IMR-90 (cell line): ENCODE measurements around the gene IPO13. TPM values are rescaled to one million over a fixed set of nuclear protein-coding genes. Genes with fewer than 3 reads are reported as not detected.

Experiments
- ATAC-seq: fragments of 200-7000 bp; cut with Tn5 transposase; 2 replicates; pipeline ENCODE4 v1.9.1; 2020; ENCODE audit warnings: low read depth, mild to moderate bottlenecking, moderate library complexity
- BruUV-seq: library from RNA; stranded (reverse); fragments of 400-500 nt; replicated peaks from 2 replicates; lab custom pipeline; 2021; lab: Mats Ljungman, UMichigan
- CTCF ChIA-PET: fragments of 300-600 bp; formaldehyde crosslinking; extraction: SDS; loops from one replicate; lab custom pipeline; 2021; ENCODE audit warnings: antibody characterized with exemption; lab: Yijun Ruan, JAX
- POLR2A ChIA-PET: fragments of 300-600 bp; sonication (Branson Sonifier 250); formaldehyde crosslinking; loops from one replicate; lab custom pipeline; 2022; ENCODE audit warnings: antibody characterized with exemption; ENCODE audit not compliant: unreplicated experiment; lab: Charles Lee
- DNase-seq: peaks from one replicate; pipeline ENCODE4 v3.0.0; 2013
- H2AFZ ChIP-seq: replicated peaks from 2 replicates; pipeline ENCODE3; 2013; ENCODE audit warnings: low read length, mild to moderate bottlenecking; ENCODE audit not compliant: poor library complexity
- H2AK5ac ChIP-seq: 2 replicates; pipeline ENCODE4 v1.6.1; 2013; ENCODE audit warnings: low read depth, low read length, inconsistent platforms
- H2AK9ac ChIP-seq: replicated peaks from 2 replicates; pipeline ENCODE3; 2013; ENCODE audit warnings: mild to moderate bottlenecking, low read depth, low read length, moderate library complexity; ENCODE audit not compliant: poor library complexity
- H2BK120ac ChIP-seq: 2 replicates; pipeline ENCODE4 v1.6.1; 2013; ENCODE audit warnings: low read depth, low read length, inconsistent platforms
- H2BK15ac ChIP-seq: 3 replicates; pipeline ENCODE4 v1.6.1; 2013; ENCODE audit warnings: low read depth, low read length, inconsistent platforms
- H2BK20ac ChIP-seq: 2 replicates; pipeline ENCODE4 v1.6.1; 2013; ENCODE audit warnings: low read depth, mild to moderate bottlenecking, inconsistent platforms, low read length, moderate library complexity
- H2BK5ac ChIP-seq: 2 replicates; pipeline ENCODE4 v1.6.1; 2013; ENCODE audit warnings: mild to moderate bottlenecking, low read depth, low read length, inconsistent platforms; ENCODE audit not compliant: poor library complexity, severe bottlenecking
- H3K14ac ChIP-seq: replicated peaks from 2 replicates; pipeline ENCODE4 v1.6.1; 2013; ENCODE audit warnings: low read depth, low read length, inconsistent platforms
- H3K18ac ChIP-seq: 2 replicates; pipeline ENCODE4 v1.6.1; 2013; ENCODE audit warnings: low read depth, low read length, control low read depth
- H3K23ac ChIP-seq: 2 replicates; pipeline ENCODE4 v1.6.1; 2013; ENCODE audit warnings: low read depth, low read length, inconsistent platforms
- H3K27ac ChIP-seq: 2 replicates; pipeline ENCODE4 v1.5.1; 2013; ENCODE audit warnings: mild to moderate bottlenecking, control low read depth, low read length; ENCODE audit not compliant: insufficient read depth
- H3K27me3 ChIP-seq: 2 replicates; pipeline ENCODE4 v1.6.1; 2013; ENCODE audit warnings: low read length; ENCODE audit not compliant: control insufficient read depth, insufficient read depth
- H3K36me3 ChIP-seq: 2 replicates; pipeline ENCODE4 v1.6.1; 2013; ENCODE audit warnings: low read length, mixed read lengths; ENCODE audit not compliant: control insufficient read depth, insufficient read depth
- H3K4ac ChIP-seq: 2 replicates; pipeline ENCODE4 v1.6.1; 2013; ENCODE audit warnings: low read depth, low read length, inconsistent platforms
- H3K4me1 ChIP-seq: 2 replicates; pipeline ENCODE4 v1.6.1; 2013; ENCODE audit warnings: low read length, mixed read lengths; ENCODE audit not compliant: control insufficient read depth, insufficient read depth
- H3K4me2 ChIP-seq: 2 replicates; pipeline ENCODE4 v1.6.1; 2013; ENCODE audit warnings: low read depth, mild to moderate bottlenecking, control low read depth, low read length, moderate library complexity
- H3K4me3 ChIP-seq: 2 replicates; pipeline ENCODE4 v1.5.1; 2013; ENCODE audit warnings: low read depth, mild to moderate bottlenecking, control low read depth, low read length, moderate library complexity; ENCODE audit not compliant: insufficient read depth
- H3K56ac ChIP-seq: 2 replicates; pipeline ENCODE4 v1.6.1; 2013; ENCODE audit warnings: low read length, inconsistent platforms; ENCODE audit not compliant: insufficient read depth; ENCODE audit errors: extremely low read depth
- H3K79me1 ChIP-seq, 2 experiments: 2 replicates each; pipeline ENCODE4 v1.6.1; 2013; ENCODE audit warnings: low read length in 2 of 2, inconsistent platforms in 1 of 2, low read depth in 1 of 2
- H3K9ac ChIP-seq: 2 replicates; pipeline ENCODE4 v1.6.1; 2013; ENCODE audit warnings: low read depth, low read length, control low read depth
- H3K9me1 ChIP-seq: 2 replicates; pipeline ENCODE4 v1.6.1; 2013; ENCODE audit warnings: low read length, inconsistent platforms; ENCODE audit not compliant: insufficient read depth
- H3K9me3 ChIP-seq: 2 replicates; pipeline ENCODE4 v1.6.1; 2013; ENCODE audit warnings: low read length; ENCODE audit not compliant: control insufficient read depth, insufficient read depth
- H4K20me1 ChIP-seq: 2 replicates; pipeline ENCODE4 v1.6.1; 2013; ENCODE audit warnings: low read length, inconsistent platforms; ENCODE audit not compliant: insufficient read depth
- H4K5ac ChIP-seq: 2 replicates; pipeline ENCODE4 v1.6.1; 2013; ENCODE audit warnings: mild to moderate bottlenecking, low read depth, low read length, control low read depth
- H4K8ac ChIP-seq, 2 experiments: 2 replicates each; pipeline ENCODE4 v1.6.1; 2013; ENCODE audit warnings: low read depth in 2 of 2, low read length in 2 of 2, control low read depth in 1 of 2, inconsistent platforms in 1 of 2
- H4K91ac ChIP-seq: 2 replicates; pipeline ENCODE4 v1.6.1; 2013; ENCODE audit warnings: low read depth, low read length, inconsistent platforms; ENCODE audit not compliant: insufficient read depth
- FOS ChIP-seq: fragments of 150-350 bp; IDR thresholded peaks from 2 replicates; pipeline ENCODE4 v1.6.1; 2016; ENCODE audit warnings: low read depth, low read length
- MAFK ChIP-seq: IDR thresholded peaks from 2 replicates; pipeline ENCODE4 v1.6.1; 2012; ENCODE audit warnings: low read depth, low read length, improper control_type of control experiment
- RAD21 ChIP-seq: IDR thresholded peaks from 2 replicates; pipeline ENCODE4 v1.6.1; 2012; ENCODE audit warnings: low read length, improper control_type of control experiment
- RCOR1 ChIP-seq: IDR thresholded peaks from 2 replicates; pipeline ENCODE4 v1.6.1; 2012; ENCODE audit warnings: mild to moderate bottlenecking, low read length, improper control_type of control experiment; ENCODE audit not compliant: insufficient replicate concordance
- RFX5 ChIP-seq: IDR thresholded peaks from 2 replicates; pipeline ENCODE4 v1.8.0; 2012; ENCODE audit warnings: low read depth, mild to moderate bottlenecking, low read length, moderate library complexity
- WGBS, 2 experiments: methylation state at CpG; one replicate each; pipeline versions ENCODE4 v1.1.5 to v1.1.7; 2013; ENCODE audit warnings: missing lambda C conversion rate in 2 of 2; ENCODE audit not compliant: insufficient read length in 1 of 2; ENCODE audit errors: extremely low coverage in 2 of 2; 5-methylcytosine and 5-hydroxymethylcytosine counted together
- dilution Hi-C: fragments of 300-500 bp; cut with HindIII; formaldehyde crosslinking; loops from one replicate; pipeline ENCODE4 v1.14.3; 2018; ENCODE audit warnings: low sequenced_read_pairs; ENCODE audit not compliant: unreplicated experiment
- in situ Hi-C: fragments of 300-500 bp; cut with MboI; formaldehyde crosslinking; loops from 3 replicates; pipeline ENCODE4 v1.14.3; 2019; ENCODE audit warnings: low sequenced_read_pairs, inconsistent platforms, mixed read lengths
- intact Hi-C: fragments of 100-400 bp; cut with micrococcal nuclease; formaldehyde crosslinking; loops from 2 replicates; pipeline ENCODE4 v1.10.0; 2022
- polyA plus RNA-seq, 3 experiments: library from polyadenylated mRNA; depleted of rRNA; stranded (reverse); fragments of >200 nt; gene quantifications; 2 replicates each; pipeline ENCODE4 v1.2.3, GENCODE V29; 2012; ENCODE audit warnings: low replicate concordance in 1 of 3
- total RNA-seq: library from RNA; depleted of rRNA; stranded (reverse); fragments of >200 nt; gene quantifications from 2 replicates; pipeline ENCODE4 v1.2.3, GENCODE V29; 2012

IPO13 gene
- total and polyA plus RNA-seq, 2 of the 4 experiments (the other 2 are of a cell fraction) = 15.2 to 18.7 TPM

GRCh38 chr1:43971336-43971980 lies 24.7 kb downstream of the IPO13 start:
- H3K9me1 ChIP-seq = peaks cover 19% of the 10 kb centered on the region
- ATAC-seq (no peak), DNase-seq (no peak)
- no TSS peak for BruUV-seq
- H4K20me1 ChIP-seq = peaks cover 12% of the 10 kb centered on the region
- ChIA-PET CTCF (no interaction called here), POLR2A (no interaction called here)
- no peak overlapping the region for H3K23ac ChIP-seq
- no peak overlapping the region for H2BK5ac ChIP-seq
- no peak overlapping the region for H4K5ac ChIP-seq
- H3K4me3 ChIP-seq = no peak overlapping the region
- intact Hi-C loops (no loop called here), in situ Hi-C loops (loop anchor here (25.0 kb wide), 1 partner anchor 434 kb away; the partner anchor contains the start of gene PTPRF), dilution Hi-C loops (no loop called here)
- no peak overlapping the region for H2BK20ac ChIP-seq
- H3K56ac ChIP-seq = no peak overlapping the region
- no peaks in the 10 kb centered on the region for H3K27me3 ChIP-seq
- no peak overlapping the region for H4K91ac ChIP-seq
- H3K4me1 ChIP-seq = peaks cover 5% of the 10 kb centered on the region
- WGBS, 2 experiments = 100% methylated on average over 6 of the region's 17 CpGs; no CpG with 5 or more reads in 1 of the 2 experiments
- H2AFZ ChIP-seq = no peak overlapping the region
- H3K18ac ChIP-seq = no peak overlapping the region
- H2AK5ac ChIP-seq = no peak overlapping the region
- H3K9ac ChIP-seq = no peak overlapping the region
- no peak overlapping the region for H2BK15ac ChIP-seq
- peaks cover 12% of the 10 kb centered on the region for H3K36me3 ChIP-seq
- TF ChIP-seq RCOR1 (no peak), RAD21 (no peak), RFX5 (no peak), FOS (no peak), MAFK (no peak)
- H3K9me3 ChIP-seq = no peaks in the 10 kb centered on the region
- H3K4ac ChIP-seq = no peak overlapping the region
- no peak overlapping the region for H3K27ac ChIP-seq
- H3K14ac ChIP-seq = no peak overlapping the region
- H3K4me2 ChIP-seq = no peak overlapping the region
- H4K8ac ChIP-seq = no peak overlapping the region
- peaks cover 21 to 33% of the 10 kb centered on the region in 2 experiments; a peak in 3 of 4 replicates for H3K79me1 ChIP-seq
- no peak overlapping the region for H2BK120ac ChIP-seq
- no peak overlapping the region for H2AK9ac ChIP-seq
